ENCODE results near the gene NCF4.
A peak's percentile ranks its signal among the peaks of the same experiment; 100 is the strongest.

Gene NCF4

DNA sequence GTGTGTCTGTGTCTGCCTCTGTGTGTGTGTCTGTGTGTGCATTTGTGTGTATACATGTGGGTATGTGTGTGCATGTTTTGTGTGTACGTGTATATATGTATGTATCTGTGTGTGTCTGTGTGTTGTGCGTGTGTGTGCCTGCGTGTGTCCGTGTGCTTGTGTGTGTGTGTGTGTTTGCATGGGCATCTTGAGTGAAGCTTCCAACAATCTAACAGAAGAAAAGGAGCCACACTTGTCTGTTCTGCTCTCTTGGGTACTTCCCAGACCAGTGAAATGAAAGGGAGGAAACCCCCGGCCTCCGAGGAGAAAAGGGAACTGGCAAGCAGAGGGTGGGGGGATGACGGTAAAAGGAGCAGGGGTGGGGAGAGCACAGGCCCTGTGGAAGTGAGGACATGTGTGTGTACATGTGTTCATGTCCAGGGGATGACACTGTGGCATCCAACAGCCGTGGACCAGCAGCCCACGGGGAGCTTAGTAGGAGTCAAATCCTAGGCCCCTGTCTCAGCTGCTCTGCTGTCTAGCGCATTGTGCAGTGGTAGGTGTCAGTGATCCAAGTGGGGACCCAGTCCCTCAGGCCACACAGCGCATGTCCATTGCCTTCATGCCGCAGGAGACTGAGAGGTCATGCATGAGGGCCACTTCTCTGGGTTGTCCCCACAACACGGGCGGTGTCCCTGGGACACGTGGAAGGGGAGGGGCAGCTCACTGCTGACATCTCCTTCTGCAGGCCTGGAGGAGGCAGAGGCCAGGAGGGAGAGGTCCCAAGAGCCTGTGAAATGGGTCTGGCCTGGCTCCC is 60.7 kb downstream of the NCF4 start:
- Mint-ChIP-seq H3K9me3 (no peaks in the 10 kb centered on the region), H3K27me3 (no peaks in the 10 kb centered on the region), H3K36me3 (peaks cover 70 to 90% of the 10 kb centered on the region in 2 donors), H3K27ac (peak overlapping the region; percentile 78), H3K4me1 (peaks cover 46 to 74% of the 10 kb centered on the region in 2 donors), H3K4me3 (peak overlapping the region; percentile 54 to 71)
- DNase-seq (peak; percentile 75), ATAC-seq (replicated peaks) (peak; percentile 98 to 99)

DNA sequence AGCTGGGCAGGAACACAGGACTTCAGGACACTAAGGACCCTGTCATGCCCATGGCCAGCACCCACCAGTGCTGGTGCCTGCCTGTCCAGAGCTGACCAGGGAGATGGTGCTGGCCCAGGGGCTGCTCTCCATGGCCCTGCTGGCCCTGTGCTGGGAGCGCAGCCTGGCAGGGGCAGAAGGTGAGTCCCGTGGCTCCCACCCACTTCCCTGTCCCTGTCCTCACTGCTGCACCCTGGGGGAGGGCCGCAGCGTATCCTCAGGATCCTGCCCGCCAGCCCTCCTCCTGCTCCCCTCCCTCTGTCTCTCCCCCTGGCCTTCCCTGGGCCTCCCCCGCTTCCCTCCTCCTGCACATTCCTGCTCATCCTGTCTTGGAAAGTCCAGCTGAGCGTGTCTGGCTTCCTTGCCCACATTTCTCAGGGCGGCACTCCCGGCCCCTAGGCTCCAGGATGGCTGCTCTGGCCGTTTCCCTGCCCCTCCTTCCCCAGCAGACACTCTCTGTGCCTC is 61.4 kb downstream of the NCF4 start:
- no peak for ATAC-seq (replicated peaks)
- Mint-ChIP-seq H3K4me1 (peaks cover 46 to 70% of the 10 kb centered on the region in 2 donors), H3K27me3 (no peaks in the 10 kb centered on the region)

DNA sequence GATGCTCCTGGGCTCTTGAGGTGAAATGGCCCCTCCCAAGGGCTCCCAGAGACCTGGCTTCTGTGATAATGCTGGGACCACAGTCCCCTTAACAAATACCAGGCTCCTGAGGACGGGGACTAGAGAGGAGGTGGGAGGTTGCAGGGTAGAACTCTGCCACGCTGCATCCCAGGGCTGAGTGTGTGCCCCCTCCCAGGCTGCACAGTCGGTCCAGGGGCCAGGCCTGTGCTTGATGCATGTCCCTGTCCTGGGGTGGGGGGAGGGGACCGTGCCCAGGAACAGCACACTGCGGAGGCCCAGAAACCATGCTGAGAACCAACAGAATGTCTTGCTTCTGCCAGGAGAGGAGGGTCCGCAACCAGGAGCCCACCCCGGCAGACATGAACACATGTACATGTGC is 61.9 kb downstream of the NCF4 start:
- no peak for ATAC-seq (replicated peaks)
- Mint-ChIP-seq H3K27me3 (no peaks in the 10 kb centered on the region), H3K4me3 (peak overlapping the region in 1 of 2 donors; percentile 2), H3K4me1 (peaks cover 43 to 70% of the 10 kb centered on the region in 2 donors), H3K27ac (no peak overlapping the region), H3K36me3 (peaks cover 75 to 91% of the 10 kb centered on the region in 2 donors), H3K9me3 (no peaks in the 10 kb centered on the region)
- DNase-seq, result no peak

More for the DNA sequence above, 61.4 kb downstream of the NCF4 start:
- DNase-seq, result no peak
- Mint-ChIP-seq H3K9me3 (no peaks in the 10 kb centered on the region), H3K4me3 (peak overlapping the region in 1 of 2 donors; percentile 2), H3K36me3 (peaks cover 73 to 90% of the 10 kb centered on the region in 2 donors), H3K27ac (peak overlapping the region; percentile 78)

DNA sequence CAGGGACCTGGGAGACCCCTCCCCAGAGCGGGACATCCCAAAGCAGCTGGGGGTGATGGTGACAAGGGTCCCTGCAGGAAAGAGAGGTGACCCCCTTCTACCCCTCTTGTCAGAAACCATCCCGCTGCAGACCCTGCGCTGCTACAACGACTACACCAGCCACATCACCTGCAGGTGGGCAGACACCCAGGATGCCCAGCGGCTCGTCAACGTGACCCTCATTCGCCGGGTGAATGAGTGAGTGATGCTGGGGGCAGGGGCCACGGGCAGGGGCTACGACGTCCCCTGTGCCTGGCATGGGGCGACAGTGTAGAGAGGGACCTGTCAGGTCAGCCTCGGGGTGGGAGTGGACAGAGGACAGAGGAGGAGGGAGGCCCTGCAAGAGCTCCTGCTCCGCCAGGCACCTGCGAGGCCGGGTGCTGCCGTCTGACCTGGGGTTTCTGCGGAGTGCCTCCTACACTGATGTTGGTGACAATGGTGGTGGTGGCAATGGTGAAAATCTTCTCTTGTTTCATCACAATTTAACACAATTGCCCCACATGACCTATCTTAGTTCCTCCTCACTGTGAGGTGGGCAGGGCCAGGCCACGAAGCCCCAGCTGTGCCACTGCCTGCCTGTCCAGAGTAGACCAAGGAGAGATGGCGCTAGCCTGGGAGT is 62.5 kb downstream of the NCF4 start:
- no peaks in the 10 kb centered on the region for H3K27me3 Mint-ChIP-seq
- H3K36me3 Mint-ChIP-seq, result peaks cover 78 to 91% of the 10 kb centered on the region in 2 donors
- DNase-seq (no peak), ATAC-seq (replicated peaks) (no peak)
- H3K27ac Mint-ChIP-seq, result peak overlapping the region; percentile 4
- H3K4me3 Mint-ChIP-seq, result no peak overlapping the region
- H3K9me3 Mint-ChIP-seq, result no peaks in the 10 kb centered on the region
- peaks cover 42 to 71% of the 10 kb centered on the region in 2 donors for H3K4me1 Mint-ChIP-seq

DNA sequence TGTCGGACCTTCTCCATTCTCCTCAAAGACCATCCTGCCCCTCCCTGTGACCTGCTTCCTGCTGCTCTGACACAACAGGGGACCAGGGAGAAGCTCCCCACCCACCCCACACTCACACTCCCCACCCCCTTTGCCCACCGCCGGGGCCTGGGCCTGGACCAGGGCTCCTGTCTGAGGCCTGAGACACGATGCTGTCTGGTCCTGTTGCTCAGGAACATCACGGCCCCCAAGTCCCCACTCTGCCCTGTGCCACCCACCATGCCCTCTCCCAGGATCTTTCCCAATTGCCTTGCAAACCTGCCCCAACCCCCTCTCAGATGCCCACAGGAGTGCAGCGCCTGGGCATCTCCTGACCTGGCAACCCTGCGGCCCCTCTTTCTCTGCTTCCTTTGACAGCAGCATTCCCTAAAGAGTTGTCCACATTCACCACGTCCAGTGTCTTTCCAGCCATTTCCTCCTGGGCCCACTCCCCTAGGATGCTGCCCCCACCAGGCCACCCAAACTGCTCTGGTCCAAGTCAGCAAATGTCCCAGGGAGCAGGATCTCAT is 63.4 kb downstream of the NCF4 start:
- Mint-ChIP-seq H3K4me3 (no peak overlapping the region), H3K4me1 (peaks cover 40 to 70% of the 10 kb centered on the region in 2 donors), H3K36me3 (peaks cover 85 to 86% of the 10 kb centered on the region in 2 donors), H3K27ac (peak overlapping the region; percentile 81), H3K27me3 (no peaks in the 10 kb centered on the region), H3K9me3 (no peaks in the 10 kb centered on the region)
- DNase-seq (no peak), ATAC-seq (replicated peaks) (no peak)

DNA sequence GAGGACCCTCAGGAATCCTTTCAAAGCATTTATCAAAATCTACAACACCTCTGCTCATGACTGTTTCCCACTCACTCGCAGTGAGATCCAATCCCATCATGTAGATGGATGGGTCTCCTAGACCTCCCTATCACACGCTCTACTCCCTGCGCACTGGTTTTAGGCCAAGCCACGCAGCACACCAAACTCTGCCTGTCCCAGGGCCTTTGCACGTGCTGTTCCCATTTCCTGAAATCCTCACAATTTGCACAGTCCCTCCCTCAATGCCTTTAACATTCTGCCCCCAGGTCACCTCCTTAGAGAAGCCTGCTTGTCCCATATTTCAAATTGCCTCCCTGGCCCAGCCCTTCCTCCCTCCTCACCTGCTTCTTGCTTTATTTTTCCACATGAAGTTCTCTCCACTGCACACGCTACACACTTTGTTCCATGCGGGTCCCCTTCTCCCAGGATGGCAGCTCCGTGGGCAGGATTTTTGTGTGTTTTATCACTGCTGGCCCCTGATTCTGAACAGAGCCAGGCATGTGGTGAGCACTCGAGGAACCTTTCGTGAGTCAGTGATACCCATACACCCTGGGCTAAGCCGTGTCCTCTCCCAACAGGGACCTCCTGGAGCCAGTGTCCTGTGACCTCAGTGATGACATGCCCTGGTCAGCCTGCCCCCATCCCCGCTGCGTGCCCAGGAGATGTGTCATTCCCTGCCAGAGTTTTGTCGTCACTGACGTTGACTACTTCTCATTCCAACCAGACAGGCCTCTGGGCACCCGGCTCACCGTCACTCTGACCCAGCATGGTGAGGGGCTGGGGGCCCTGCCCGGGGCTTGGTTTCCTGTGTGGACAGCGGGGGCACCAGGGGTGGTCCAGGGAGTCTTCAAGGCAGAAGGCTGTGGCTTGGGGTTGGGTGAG is 64.8 kb downstream of the NCF4 start:
- H3K27me3 Mint-ChIP-seq, result no peaks in the 10 kb centered on the region
- DNase-seq (no peak), ATAC-seq (replicated peaks) (no peak)
- H3K27ac Mint-ChIP-seq, result no peak overlapping the region
- no peaks in the 10 kb centered on the region for H3K9me3 Mint-ChIP-seq
- no peak overlapping the region for H3K4me3 Mint-ChIP-seq
- peaks cover 86 to 87% of the 10 kb centered on the region in 2 donors for H3K36me3 Mint-ChIP-seq
- peaks cover 32 to 70% of the 10 kb centered on the region in 2 donors for H3K4me1 Mint-ChIP-seq

DNA sequence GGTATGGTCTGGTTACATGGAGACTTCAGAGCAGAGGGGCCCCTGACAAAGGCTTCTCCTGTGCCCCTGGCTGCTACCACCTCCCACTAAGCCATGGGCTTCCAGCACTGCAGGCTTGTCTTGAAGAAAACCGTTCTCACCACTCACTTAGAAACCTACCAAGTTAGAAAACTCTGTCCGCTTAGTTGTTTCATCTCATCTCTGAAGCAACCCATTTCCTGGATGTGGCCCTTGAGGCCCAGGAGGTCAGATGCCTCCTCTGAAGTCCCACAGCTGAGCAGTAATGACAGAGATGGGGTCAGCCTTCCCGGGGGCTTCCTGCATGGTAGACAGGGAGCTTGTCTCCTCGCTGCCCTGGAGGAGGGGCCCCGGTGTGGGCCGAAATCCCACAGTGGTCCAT is 65.5 kb downstream of the NCF4 start:
- Mint-ChIP-seq H3K27ac (no peak overlapping the region), H3K9me3 (no peaks in the 10 kb centered on the region), H3K27me3 (no peaks in the 10 kb centered on the region), H3K36me3 (peaks cover 87% of the 10 kb centered on the region in 2 donors), H3K4me3 (no peak overlapping the region), H3K4me1 (peaks cover 27 to 69% of the 10 kb centered on the region in 2 donors)
- DNase-seq (no peak), ATAC-seq (replicated peaks) (no peak)

DNA sequence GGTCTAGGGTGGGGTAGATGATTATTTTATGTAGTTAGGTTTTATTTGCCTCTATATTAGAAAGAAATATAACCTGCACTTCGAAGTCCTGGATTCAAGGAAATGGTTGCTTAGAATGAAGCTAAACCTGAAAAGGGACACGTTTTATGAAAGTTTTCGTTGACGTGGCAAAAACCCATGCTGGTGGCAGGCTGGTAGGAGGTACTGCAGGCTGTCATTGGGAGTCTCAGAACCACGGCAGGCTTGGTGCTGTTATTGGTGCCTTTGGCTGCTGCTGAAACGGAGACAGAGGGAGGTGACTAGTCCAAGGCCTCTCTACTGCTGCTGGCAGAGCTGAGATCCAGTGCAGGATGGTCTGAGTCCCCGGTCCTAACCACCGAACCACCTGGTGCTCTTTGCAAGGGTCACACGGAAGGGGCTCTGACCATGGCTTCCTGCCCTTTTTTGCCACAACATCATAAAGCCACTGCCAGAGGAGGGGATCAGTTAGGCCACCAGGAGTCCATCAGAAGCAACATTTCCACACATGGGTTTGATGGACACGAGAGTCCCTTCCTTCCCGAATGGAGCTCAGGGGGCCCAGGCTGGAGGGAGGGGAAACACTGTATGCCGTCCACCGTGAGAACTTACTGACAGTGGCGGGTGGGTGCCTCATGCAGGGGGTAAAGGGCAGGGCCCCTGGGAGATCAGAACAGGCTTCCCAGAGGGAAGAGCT is 66.1 kb downstream of the NCF4 start:
- no peaks in the 10 kb centered on the region for H3K9me3 Mint-ChIP-seq
- peak overlapping the region; percentile 79 for H3K27ac Mint-ChIP-seq
- no peak for ATAC-seq (replicated peaks)
- DNase-seq, result no peak
- H3K4me1 Mint-ChIP-seq, result peaks cover 21 to 64% of the 10 kb centered on the region in 2 donors
- H3K36me3 Mint-ChIP-seq, result peaks cover 87 to 89% of the 10 kb centered on the region in 2 donors
- no peaks in the 10 kb centered on the region for H3K27me3 Mint-ChIP-seq
- H3K4me3 Mint-ChIP-seq, result no peak overlapping the region

Data from stimulated activated naive B cell treated with anti-CD40 and anti-IgM and Interleukin-4, amounts not matched to agents 10 μg/mL and 1 μg/mL and 100 μg/mL, for 72 hours (primary cell).